Fibroblast of lung (primary cell): Measurements from ENCODE around the gene BTK. TPM values are rescaled to one million over a fixed set of nuclear protein-coding genes. Genes with fewer than 3 reads are reported as not detected.
A peak's percentile ranks its signal among the peaks of the same experiment; 100 is the strongest.

Experiments
- DNase-seq, 2 donors: peaks; one replicate each; pipeline versions ENCODE4 v3.0.0 to v3.0.0-alpha.2; 2010; ENCODE audit warnings: low read depth in 2 of 2
- H2AFZ ChIP-seq: 2 replicates; pipeline ENCODE4 v1.5.1; 2012; ENCODE audit warnings: low read length, control low read depth, inconsistent platforms
- H3K27ac ChIP-seq: 2 replicates; pipeline ENCODE4 v1.5.1; 2011; ENCODE audit warnings: low read length, control low read depth; ENCODE audit not compliant: insufficient read depth
- H3K27me3 ChIP-seq: 2 replicates; pipeline ENCODE4 v1.5.1; 2011; ENCODE audit warnings: mild to moderate bottlenecking, low read length; ENCODE audit not compliant: control insufficient read depth, insufficient read depth
- H3K36me3 ChIP-seq: 2 replicates; pipeline ENCODE4 v1.5.1; 2011; ENCODE audit warnings: low read length; ENCODE audit not compliant: control insufficient read depth, insufficient read depth
- H3K4me1 ChIP-seq: 2 replicates; pipeline ENCODE4 v1.5.1; 2011; ENCODE audit warnings: low read length; ENCODE audit not compliant: control insufficient read depth, insufficient read depth; ENCODE audit errors: extremely low read depth
- H3K4me2 ChIP-seq: 2 replicates; pipeline ENCODE4 v1.5.1; 2011; ENCODE audit warnings: low read length, control low read depth; ENCODE audit not compliant: insufficient read depth; ENCODE audit errors: extremely low read depth
- H3K4me3 ChIP-seq, 4 experiments: fragments of 200-600 bp in 1 of 4; sonication (generic) in 1 of 4; replicated peaks in 1 of 4; 2 replicates each; pipeline ENCODE4 v1.5.1; 2011 to 2016; ENCODE audit warnings: low read length in 4 of 4, low read depth in 3 of 4, mild to moderate bottlenecking in 3 of 4, control low read depth in 2 of 4, inconsistent platforms in 1 of 4, mixed read lengths in 1 of 4; ENCODE audit not compliant: insufficient read depth in 1 of 4; ENCODE audit errors: control extremely low read depth in 1 of 4
- H3K79me2 ChIP-seq: 2 replicates; pipeline ENCODE4 v1.5.1; 2012; ENCODE audit warnings: mild to moderate bottlenecking, low read length, inconsistent platforms; ENCODE audit not compliant: control insufficient read depth, insufficient read depth
- H3K9ac ChIP-seq: 2 replicates; pipeline ENCODE4 v1.5.1; 2011; ENCODE audit warnings: mild to moderate bottlenecking, low read length, control low read depth; ENCODE audit not compliant: insufficient read depth
- H3K9me3 ChIP-seq: 2 replicates; pipeline ENCODE4 v1.5.1; 2012; ENCODE audit warnings: low read depth, low read length; ENCODE audit not compliant: control insufficient read depth, insufficient read depth
- H4K20me1 ChIP-seq: 2 replicates; pipeline ENCODE4 v1.5.1; 2011; ENCODE audit warnings: low read length; ENCODE audit not compliant: control insufficient read depth, insufficient read depth; ENCODE audit errors: extremely low read depth
- CTCF ChIP-seq, 2 donors: IDR thresholded peaks in 1 of 2; conservative IDR thresholded peaks in 1 of 2; 1 replicate in 1 of 2; 2 replicates in 1 of 2; pipeline ENCODE4 v1.5.1; 2011 to 2012; ENCODE audit warnings: low read length in 2 of 2, control low read depth in 1 of 2, inconsistent platforms in 1 of 2, low read depth in 1 of 2, mild to moderate bottlenecking in 1 of 2
- EZH2 ChIP-seq: IDR thresholded peaks from 2 replicates; pipeline ENCODE4 v1.5.1; 2012; ENCODE audit warnings: low read length, control low read depth, mild to moderate bottlenecking; ENCODE audit errors: missing control alignments
- polyA plus RNA-seq, 2 donors: library from polyadenylated mRNA; depleted of rRNA in 1 of 2; stranded (reverse) in 1 of 2; unstranded in 1 of 2; fragments of >200 nt; gene quantifications; 2 replicates each; pipeline ENCODE4 v1.2.1, GENCODE V29; 2011 to 2012; ENCODE audit warnings: missing spikeins in 1 of 2
- total RNA-seq: library from RNA; depleted of rRNA; stranded (reverse); fragments of >200 nt; gene quantifications from 2 replicates; pipeline ENCODE4 v1.2.1, GENCODE V29; 2014

BTK gene
- total and polyA plus RNA-seq, 2 donors (not counting 1 experiment from before 2014, with no cell fraction given), result 0.05 TPM; not detected in 1

DNA sequence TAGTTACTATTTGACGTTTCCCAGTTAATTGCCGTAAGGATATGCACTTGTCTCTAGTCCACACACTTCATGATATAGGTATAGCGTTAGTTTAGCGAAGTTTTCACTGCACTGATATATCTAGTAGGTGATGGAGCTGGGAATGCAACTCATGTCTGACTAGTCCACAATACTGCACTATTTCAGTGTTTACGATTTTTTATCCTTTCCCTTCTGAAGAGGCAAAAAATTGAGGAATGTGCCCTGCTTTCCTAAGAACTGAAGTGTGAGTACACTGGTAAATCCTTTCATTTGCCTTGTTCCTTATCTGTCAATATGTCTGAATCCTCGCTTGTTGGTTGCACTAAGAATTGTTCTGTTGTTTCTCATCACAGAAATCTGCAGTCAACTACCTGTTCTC is 5.8 kb upstream of the BTK start:
- no peaks in the 10 kb centered on the region for H3K27me3 ChIP-seq
- peaks cover 18% of the 10 kb centered on the region for H3K79me2 ChIP-seq
- no peaks in the 10 kb centered on the region for H3K36me3 ChIP-seq
- no peaks in the 10 kb centered on the region for H3K4me1 ChIP-seq
- H3K27ac ChIP-seq, result peak overlapping the region; percentile 75
- no peak overlapping the region for H2AFZ ChIP-seq
- no peak overlapping the region for H3K9ac ChIP-seq
- H4K20me1 ChIP-seq, result no peaks in the 10 kb centered on the region
- H3K4me3 ChIP-seq, result peak overlapping the region; percentile 62 to 95 (median 72)
- no peak for TF ChIP-seq EZH2
- no peak for TF ChIP-seq CTCF (conservative IDR thresholded peaks at IDR 0.05 in 1 of 2, IDR thresholded peaks at IDR 0.05 in 1 of 2; ENCODE audit: low read depth in 1 of 2, low read length in 2 of 2)
- H3K4me2 ChIP-seq, result peak overlapping the region; percentile 44
- DNase-seq, result no peak
- no peaks in the 10 kb centered on the region for H3K9me3 ChIP-seq

DNA sequence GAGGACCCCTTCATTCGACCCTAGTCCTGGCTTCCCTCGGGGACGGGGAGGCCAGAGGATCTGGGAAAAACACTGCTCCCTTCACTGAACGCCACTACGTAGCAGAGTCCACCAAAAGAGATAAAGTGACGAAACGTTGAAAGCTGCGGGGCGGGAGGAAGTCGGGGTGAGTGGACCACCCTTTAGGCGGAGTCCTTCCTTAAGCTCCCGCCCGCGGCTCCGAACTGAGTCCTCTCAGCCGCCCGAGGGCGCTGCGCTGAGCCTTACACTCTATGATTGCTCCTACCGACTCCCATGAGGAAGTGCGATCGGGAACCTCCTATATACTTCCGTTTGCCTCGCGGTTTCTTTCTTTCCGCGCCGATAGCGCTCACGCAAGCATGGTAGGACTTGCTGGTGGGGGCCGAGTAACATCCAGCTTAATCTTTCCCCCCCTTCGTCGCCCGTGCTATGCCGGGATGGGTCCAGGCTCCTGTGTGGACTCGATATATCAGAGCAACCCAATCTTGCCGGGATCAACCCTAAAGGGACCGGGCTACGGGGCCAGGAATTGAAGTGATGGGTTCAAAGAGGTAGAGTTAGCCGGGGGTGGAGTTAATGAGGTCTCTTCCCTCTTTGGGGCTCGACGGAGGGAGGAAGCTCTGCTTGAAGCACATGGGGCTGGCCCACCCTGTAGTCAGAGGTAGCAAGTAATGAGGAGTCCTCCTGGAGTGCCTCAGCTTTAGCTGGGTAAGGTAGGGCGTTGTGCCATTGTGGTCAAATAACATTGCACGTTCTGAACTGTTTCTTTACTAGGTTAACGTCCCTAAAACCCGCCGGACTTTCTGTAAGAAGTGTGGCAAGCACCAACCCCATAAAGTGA is 4.9 kb upstream of the BTK start, which contains the start of gene RPL36A:
TSS of gene RPL36A (plus strand) at position 348 of the 862 bp plus-strand sequence. CDS start at position 381, 33 bp downstream.
- Histone ChIP-seq H3K4me3 (peak within 1 kb of the TSS; percentile 62 to 95 (median 72)), H3K4me1 (no peaks in the 10 kb centered on the region), H3K36me3 (no peaks in the 10 kb centered on the region), H3K27ac (peak within 1 kb of the TSS; percentile 75), H3K4me2 (peak within 1 kb of the TSS; percentile 87), H3K9me3 (no peaks in the 10 kb centered on the region), H3K79me2 (peaks cover 18% of the 10 kb centered on the region), H4K20me1 (no peaks in the 10 kb centered on the region), H3K27me3 (no peaks in the 10 kb centered on the region), H2AFZ (peak within 1 kb of the TSS; percentile 95), H3K9ac (peak within 1 kb of the TSS; percentile 55)
- DNase-seq, result peak; percentile 90 to 92
- peak; percentile 64 to 71 for TF ChIP-seq CTCF (conservative IDR thresholded peaks at IDR 0.05 in 1 of 2, IDR thresholded peaks at IDR 0.05 in 1 of 2; ENCODE audit: low read depth in 1 of 2, low read length in 2 of 2)
- TF ChIP-seq EZH2, result no peak

DNA sequence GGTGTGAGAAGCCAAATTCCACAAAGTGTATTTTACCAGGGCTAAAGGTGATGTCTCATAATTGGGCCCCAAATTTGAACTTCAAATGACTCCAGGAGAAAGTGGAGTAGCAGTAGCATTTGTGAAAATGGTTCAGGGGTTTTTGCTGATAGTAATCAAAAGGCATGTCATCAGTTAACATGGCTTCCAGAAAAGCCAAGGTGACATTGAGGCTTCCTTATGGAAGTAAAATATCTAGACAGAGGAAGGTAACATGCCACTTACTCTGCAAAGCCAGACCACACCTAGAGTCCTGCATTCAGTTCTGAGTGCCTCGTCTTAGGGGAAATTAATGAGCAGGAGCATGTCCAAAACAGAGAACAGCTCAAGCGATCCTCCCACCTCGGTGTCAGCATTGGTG is 2.6 kb upstream of the BTK start:
- H4K20me1 ChIP-seq, result no peaks in the 10 kb centered on the region

More for the DNA sequence above, 2.6 kb upstream of the BTK start:
- peaks cover 18% of the 10 kb centered on the region for H3K79me2 ChIP-seq
- H3K4me2 ChIP-seq, result no peak overlapping the region
- H2AFZ ChIP-seq, result no peak overlapping the region
- H3K27ac ChIP-seq, result no peak overlapping the region
- TF ChIP-seq EZH2 (no peak), CTCF (conservative IDR thresholded peaks at IDR 0.05 in 1 of 2, IDR thresholded peaks at IDR 0.05 in 1 of 2; ENCODE audit: low read depth in 1 of 2, low read length in 2 of 2) (no peak)
- H3K9ac ChIP-seq, result no peak overlapping the region
- H3K36me3 ChIP-seq, result no peaks in the 10 kb centered on the region
- H3K4me3 ChIP-seq, result no peak overlapping the region
- no peaks in the 10 kb centered on the region for H3K27me3 ChIP-seq
- no peaks in the 10 kb centered on the region for H3K4me1 ChIP-seq
- DNase-seq, result no peak
- no peaks in the 10 kb centered on the region for H3K9me3 ChIP-seq
